SU-DHL-6 (cell line): ENCODE results near the gene KRTAP5-2.

ENCODE experiments used
- EZH2phosphoT487 ChIP-seq: fragments of 200-600 bp; sonication (generic), shearing (Covaris generic); conservative IDR thresholded peaks from 2 replicates; pipeline ENCODE4 v1.6.1; 2018; ENCODE audit warnings: mild to moderate bottlenecking, antibody characterized with exemption, low read length, moderate library complexity, mixed read lengths
- TF ChIP-seq, protein P1 (sequence below): fragments of 200-600 bp; sonication (generic); IDR thresholded peaks from one replicate; pipeline ENCODE4 v1.5.1; 2017; ENCODE audit warnings: antibody characterized with exemption, mild to moderate bottlenecking, low read length, moderate library complexity; ENCODE audit not compliant: insufficient read depth, poor library complexity, severe bottlenecking

DNA sequence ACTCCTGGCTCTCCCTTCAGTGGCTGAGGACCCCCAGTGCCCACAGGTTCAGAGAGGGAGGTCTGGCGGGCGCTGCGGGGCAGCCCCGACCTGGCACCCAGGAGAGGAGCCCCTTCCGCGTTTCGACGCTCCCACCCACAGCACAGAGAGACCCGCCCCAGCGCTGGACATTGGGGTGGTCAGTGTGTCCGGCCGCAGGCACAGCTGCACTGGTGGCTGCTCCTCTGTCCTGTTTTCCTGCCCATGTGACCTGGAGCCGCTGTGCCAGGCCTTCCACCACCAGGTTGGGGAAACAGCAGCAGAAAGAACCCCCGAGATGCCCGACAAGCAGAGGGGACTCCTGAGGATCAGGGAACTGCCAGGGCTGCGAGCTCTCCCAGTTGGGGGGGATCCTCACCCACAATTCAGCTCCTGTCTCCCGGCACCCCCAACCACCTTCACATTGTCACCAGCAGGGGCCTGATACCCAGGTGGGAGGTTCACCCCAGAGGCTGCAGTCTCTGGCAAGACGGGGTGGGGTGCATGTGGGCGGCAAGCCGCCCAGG lies 45.1 kb upstream of the KRTAP5-2 start:
- no peak for TF ChIP-seq EZH2phosphoT487
- TF ChIP-seq, protein P1, sequence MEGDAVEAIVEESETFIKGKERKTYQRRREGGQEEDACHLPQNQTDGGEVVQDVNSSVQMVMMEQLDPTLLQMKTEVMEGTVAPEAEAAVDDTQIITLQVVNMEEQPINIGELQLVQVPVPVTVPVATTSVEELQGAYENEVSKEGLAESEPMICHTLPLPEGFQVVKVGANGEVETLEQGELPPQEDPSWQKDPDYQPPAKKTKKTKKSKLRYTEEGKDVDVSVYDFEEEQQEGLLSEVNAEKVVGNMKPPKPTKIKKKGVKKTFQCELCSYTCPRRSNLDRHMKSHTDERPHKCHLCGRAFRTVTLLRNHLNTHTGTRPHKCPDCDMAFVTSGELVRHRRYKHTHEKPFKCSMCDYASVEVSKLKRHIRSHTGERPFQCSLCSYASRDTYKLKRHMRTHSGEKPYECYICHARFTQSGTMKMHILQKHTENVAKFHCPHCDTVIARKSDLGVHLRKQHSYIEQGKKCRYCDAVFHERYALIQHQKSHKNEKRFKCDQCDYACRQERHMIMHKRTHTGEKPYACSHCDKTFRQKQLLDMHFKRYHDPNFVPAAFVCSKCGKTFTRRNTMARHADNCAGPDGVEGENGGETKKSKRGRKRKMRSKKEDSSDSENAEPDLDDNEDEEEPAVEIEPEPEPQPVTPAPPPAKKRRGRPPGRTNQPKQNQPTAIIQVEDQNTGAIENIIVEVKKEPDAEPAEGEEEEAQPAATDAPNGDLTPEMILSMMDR, result no peak
